Breast epithelium (tissue), 4 donors: ENCODE data around the gene VMA21. TPM values are rescaled to one million over a fixed set of nuclear protein-coding genes. Genes with fewer than 3 reads are reported as not detected.

Experiments used
- DNase-seq, 2 donors: peaks; one replicate each; pipeline ENCODE4 v3.0.0-alpha.2; 2019; ENCODE audit warnings: low spot score in 2 of 2
- H3K27ac ChIP-seq, 2 donors: fragments of 200-600 bp; sonication (generic) in 1 of 2; one replicate each; pipeline ENCODE4 v1.5.1; 2016 to 2019; ENCODE audit warnings: mild to moderate bottlenecking in 1 of 2
- H3K27me3 ChIP-seq, 2 donors: fragments of 200-600 bp; sonication (generic) in 1 of 2; one replicate each; pipeline versions ENCODE4 v1.5.1 to v1.6.0; 2017 to 2019; ENCODE audit warnings: control low read depth in 1 of 2, mild to moderate bottlenecking in 1 of 2
- H3K36me3 ChIP-seq: fragments of 200-600 bp; one replicate; pipeline ENCODE4 v1.5.1; 2019
- H3K4me1 ChIP-seq, 2 donors: fragments of 200-600 bp; sonication (generic); one replicate each; pipeline ENCODE4 v1.5.1; 2016 to 2019; ENCODE audit warnings: control low read depth in 1 of 2
- H3K4me3 ChIP-seq, 3 donors: fragments of 200-600 bp; sonication (generic); 1 replicate in 2 of 3; 2 replicates in 1 of 3; pipeline ENCODE4 v1.5.1; 2016 to 2019; ENCODE audit warnings: mild to moderate bottlenecking in 3 of 3, moderate library complexity in 2 of 3
- H3K9me3 ChIP-seq, 2 donors: fragments of 200-600 bp; sonication (generic) in 1 of 2; one replicate each; pipeline ENCODE4 v1.5.1; 2016 to 2019; ENCODE audit warnings: control low read depth in 1 of 2
- POLR2A ChIP-seq: fragments of 450-650 bp; IDR thresholded peaks from one replicate; pipeline ENCODE4 v1.6.1; 2016; ENCODE audit warnings: antibody characterized with exemption, mild to moderate bottlenecking, moderate library complexity
- POLR2AphosphoS5 ChIP-seq, 3 donors: sonication (generic); formaldehyde crosslinking; IDR thresholded peaks; one replicate each; pipeline ENCODE4 v1.6.1; 2017; ENCODE audit warnings: antibody characterized with exemption in 3 of 3
- intact Hi-C: fragments of 100-400 bp; cut with DNase I; formaldehyde crosslinking; loops from one replicate; pipeline ENCODE4 v1.15.1; 2023; ENCODE audit warnings: low total_unique reads
- total RNA-seq, 3 donors: library from RNA; depleted of rRNA; stranded (reverse); fragments of >200 nt; gene quantifications; one replicate each; pipeline ENCODE4 v1.1.0, GENCODE V29; 2016
- TF ChIP-seq, protein P1 (sequence below), 3 donors: fragments of 450-650 bp; IDR thresholded peaks; one replicate each; pipeline ENCODE4 v1.5.1; 2016 to 2017; ENCODE audit warnings: antibody characterized with exemption in 3 of 3, mild to moderate bottlenecking in 3 of 3, moderate library complexity in 3 of 3

Gene VMA21
- total RNA-seq, 3 donors from 2014 or later = 28.6 to 45.5 (median 32.8) TPM

DNA sequence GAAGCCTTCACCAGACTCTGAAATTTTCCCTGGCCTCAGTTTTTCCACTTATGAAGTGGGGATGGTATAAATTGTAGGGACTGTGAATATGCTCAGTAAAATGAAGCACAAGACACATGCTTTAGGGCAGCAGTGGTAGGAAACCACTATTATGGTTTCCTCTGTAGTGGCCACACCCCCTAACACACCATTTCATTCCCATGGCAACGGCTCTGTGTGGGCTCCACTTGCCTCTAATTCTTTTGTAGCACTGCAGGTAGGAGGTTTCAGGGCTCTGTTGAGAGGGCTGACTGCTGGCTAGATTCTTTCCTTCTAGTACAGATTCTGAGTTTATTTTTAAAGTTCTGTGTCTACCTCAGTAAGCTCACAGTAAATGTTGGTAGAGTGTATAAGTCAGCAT lies 3.5 kb upstream of the VMA21 start:
- H3K27ac ChIP-seq = no peak overlapping the region
- no peaks in the 10 kb centered on the region for H3K36me3 ChIP-seq
- no peak for DNase-seq

DNA sequence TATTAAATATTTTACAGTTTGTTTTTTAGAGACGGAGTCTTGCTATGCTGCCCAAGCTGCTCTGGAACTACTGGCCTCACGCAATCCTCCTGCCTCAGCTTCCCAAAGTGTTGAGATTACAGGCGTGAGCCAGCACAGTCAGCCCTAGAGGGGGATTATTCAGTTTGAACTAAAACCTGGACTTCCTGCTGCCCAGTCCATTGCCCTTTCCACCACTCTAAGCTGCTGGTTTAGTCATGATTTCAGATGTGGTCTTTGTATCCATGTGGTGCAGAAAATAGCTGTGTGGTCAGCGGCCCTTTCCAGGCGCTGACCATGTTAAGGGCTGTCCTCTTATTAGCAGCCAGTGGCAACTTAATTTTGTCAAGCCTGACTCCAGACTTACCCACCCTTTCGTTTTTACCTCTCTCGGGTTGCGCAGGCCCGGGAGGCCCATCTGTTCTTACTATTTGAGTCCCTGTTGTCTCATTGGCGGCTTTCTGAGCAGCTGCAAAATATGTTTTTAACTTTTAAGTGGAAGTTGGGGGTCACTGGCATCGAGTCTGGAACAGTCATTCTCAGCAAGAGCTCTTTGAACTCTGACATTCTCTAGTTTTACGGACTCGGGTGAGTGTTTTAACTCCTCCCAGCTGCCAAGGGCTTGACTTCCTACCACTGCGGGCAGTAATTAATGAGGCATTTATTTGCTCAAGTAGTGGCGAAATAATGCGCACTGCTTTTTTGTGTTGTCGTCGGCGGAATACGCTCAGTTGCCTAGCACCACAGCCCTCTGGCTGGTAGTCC lies 773 bp upstream of the VMA21 start:
- Histone ChIP-seq H3K4me1 (no peaks in the 10 kb centered on the region), H3K4me3 (peak overlapping the region; percentile 69 to 72 (median 72)), H3K27me3 (no peaks in the 10 kb centered on the region), H3K36me3 (no peaks in the 10 kb centered on the region), H3K9me3 (no peaks in the 10 kb centered on the region), H3K27ac (peak overlapping the region; percentile 91 to 99)
- peak; percentile 19 to 48 for DNase-seq
- TF ChIP-seq, protein P1, sequence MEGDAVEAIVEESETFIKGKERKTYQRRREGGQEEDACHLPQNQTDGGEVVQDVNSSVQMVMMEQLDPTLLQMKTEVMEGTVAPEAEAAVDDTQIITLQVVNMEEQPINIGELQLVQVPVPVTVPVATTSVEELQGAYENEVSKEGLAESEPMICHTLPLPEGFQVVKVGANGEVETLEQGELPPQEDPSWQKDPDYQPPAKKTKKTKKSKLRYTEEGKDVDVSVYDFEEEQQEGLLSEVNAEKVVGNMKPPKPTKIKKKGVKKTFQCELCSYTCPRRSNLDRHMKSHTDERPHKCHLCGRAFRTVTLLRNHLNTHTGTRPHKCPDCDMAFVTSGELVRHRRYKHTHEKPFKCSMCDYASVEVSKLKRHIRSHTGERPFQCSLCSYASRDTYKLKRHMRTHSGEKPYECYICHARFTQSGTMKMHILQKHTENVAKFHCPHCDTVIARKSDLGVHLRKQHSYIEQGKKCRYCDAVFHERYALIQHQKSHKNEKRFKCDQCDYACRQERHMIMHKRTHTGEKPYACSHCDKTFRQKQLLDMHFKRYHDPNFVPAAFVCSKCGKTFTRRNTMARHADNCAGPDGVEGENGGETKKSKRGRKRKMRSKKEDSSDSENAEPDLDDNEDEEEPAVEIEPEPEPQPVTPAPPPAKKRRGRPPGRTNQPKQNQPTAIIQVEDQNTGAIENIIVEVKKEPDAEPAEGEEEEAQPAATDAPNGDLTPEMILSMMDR (IDR thresholded peaks at IDR 0.05) = no peak
- TF ChIP-seq POLR2AphosphoS5 (IDR thresholded peaks at IDR 0.05) = peak in 2 of 3 donors; percentile 9 to 48
- no peak for TF ChIP-seq POLR2A
- intact Hi-C loops = no loop called here

More for the DNA sequence above, 3.5 kb upstream of the VMA21 start:
- Histone ChIP-seq H3K9me3 (no peaks in the 10 kb centered on the region), H3K4me1 (no peaks in the 10 kb centered on the region), H3K4me3 (no peak overlapping the region), H3K27me3 (no peaks in the 10 kb centered on the region)
- intact Hi-C loops = no loop called here
- TF ChIP-seq, protein P1 (IDR thresholded peaks at IDR 0.05) = no peak
- no peak for TF ChIP-seq POLR2AphosphoS5 (IDR thresholded peaks at IDR 0.05)
- no peak for TF ChIP-seq POLR2A

DNA sequence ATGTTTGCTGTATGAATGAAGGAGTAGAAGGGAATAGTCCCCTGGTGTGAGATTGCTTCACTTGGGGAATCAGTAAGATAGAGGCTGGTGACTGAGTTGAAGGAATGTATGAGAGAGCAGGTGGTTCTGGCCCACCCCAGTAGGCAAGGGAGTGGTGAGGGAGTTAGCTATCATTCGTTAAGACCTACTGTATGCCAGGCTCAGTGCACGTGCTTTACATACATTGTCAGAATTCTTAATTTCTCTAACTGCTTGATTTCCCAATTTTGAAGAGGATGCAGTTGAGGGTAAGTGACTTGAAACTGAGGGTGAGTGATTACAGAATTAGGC lies 700 bp downstream of the VMA21 start:
- H3K27me3 ChIP-seq = peaks cover 0 to 4% of the 10 kb centered on the region in 2 donors
- H3K4me1 ChIP-seq = no peaks in the 10 kb centered on the region
- intact Hi-C loops = no loop called here

DNA sequence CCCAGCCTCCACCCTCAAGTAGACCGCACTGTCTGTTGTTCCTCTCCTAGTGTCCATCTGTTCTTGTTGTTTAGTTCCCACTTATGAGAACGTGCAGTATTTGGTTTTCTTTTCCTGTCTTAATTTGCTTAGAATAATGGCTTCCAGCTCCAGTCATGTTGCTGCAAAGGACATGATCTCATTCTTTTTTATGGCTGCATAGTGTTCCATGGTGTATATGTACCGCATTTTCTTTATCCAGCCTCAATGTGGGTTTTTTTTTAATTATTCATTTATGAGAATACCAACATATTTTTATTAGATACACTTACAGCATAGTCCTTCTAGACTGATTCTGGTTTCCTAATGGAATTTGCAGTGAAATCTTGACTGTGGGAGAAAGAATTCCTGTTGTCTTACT lies 1.3 kb downstream of the VMA21 start:
- H3K27ac ChIP-seq = no peak overlapping the region
- H3K36me3 ChIP-seq = no peaks in the 10 kb centered on the region
- peaks cover 0 to 8% of the 10 kb centered on the region in 2 donors for H3K27me3 ChIP-seq
- no peak for TF ChIP-seq POLR2AphosphoS5 (IDR thresholded peaks at IDR 0.05)
- no peak for TF ChIP-seq POLR2A
- TF ChIP-seq, protein P1 (IDR thresholded peaks at IDR 0.05) = no peak
- no peaks in the 10 kb centered on the region for H3K4me1 ChIP-seq
- intact Hi-C loops = no loop called here
- H3K9me3 ChIP-seq = no peaks in the 10 kb centered on the region
- H3K4me3 ChIP-seq = peak overlapping the region in 1 of 3 donors; percentile 69
- DNase-seq = no peak

More for the DNA sequence above, 700 bp downstream of the VMA21 start:
- TF ChIP-seq POLR2AphosphoS5 (IDR thresholded peaks at IDR 0.05) = no peak
- TF ChIP-seq, protein P1 (IDR thresholded peaks at IDR 0.05) = no peak
- no peak for TF ChIP-seq POLR2A
- Histone ChIP-seq H3K4me3 (peak overlapping the region; percentile 69 to 72 (median 72)), H3K36me3 (no peaks in the 10 kb centered on the region), H3K27ac (peak overlapping the region; percentile 91 to 99), H3K9me3 (no peaks in the 10 kb centered on the region)
- no peak for DNase-seq

DNA sequence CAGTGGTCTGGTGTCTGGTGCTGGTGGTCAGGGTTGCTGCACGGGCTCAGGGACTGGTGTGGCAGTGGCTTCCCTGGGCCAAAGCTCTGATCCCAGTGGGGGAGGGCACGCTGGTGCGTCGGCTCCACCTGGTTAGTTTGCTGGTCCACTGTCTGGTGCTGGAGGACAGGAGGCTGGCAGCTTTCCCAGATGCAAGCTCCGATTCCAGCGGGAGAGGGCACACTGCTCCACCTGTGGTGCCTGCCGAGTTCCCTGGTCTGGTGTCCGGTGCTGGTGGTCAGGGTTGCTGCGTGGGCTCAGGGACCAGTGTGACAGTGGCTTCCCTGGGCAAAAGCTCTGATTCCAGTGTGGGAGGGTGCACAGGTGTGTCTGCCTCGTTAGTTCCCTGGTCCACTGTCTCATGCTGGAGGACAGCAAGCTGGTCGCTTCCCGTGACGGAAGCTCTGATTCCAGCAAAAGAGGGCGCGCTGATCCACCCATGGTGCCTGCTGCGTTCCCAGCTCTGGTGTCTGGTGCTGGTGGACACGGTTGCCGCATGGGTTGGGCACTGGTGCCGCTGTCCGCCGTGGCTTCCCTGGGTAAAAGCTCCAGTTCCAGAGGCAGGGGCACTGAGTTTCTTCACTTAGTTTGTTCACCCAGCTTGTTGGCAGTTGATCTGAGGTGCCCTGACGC lies 5.8 kb downstream of the VMA21 start:
- H3K4me3 ChIP-seq = no peak overlapping the region
- no peaks in the 10 kb centered on the region for H3K9me3 ChIP-seq
- TF ChIP-seq, protein P1 (IDR thresholded peaks at IDR 0.05) = no peak
- TF ChIP-seq POLR2A (no peak), POLR2AphosphoS5 (IDR thresholded peaks at IDR 0.05) (no peak)
- H3K27ac ChIP-seq = no peak overlapping the region
- intact Hi-C loops = no loop called here
- DNase-seq = peak in 1 of 2 donors; percentile 53
- H3K4me1 ChIP-seq = no peaks in the 10 kb centered on the region
- H3K27me3 ChIP-seq = peaks cover 0 to 8% of the 10 kb centered on the region in 2 donors
- no peaks in the 10 kb centered on the region for H3K36me3 ChIP-seq
